Astrocyte (in vitro differentiated cells and primary cell): ENCODE results near the gene CYP2A6. TPM values are rescaled to one million over a fixed set of nuclear protein-coding genes. Genes with fewer than 3 reads are reported as not detected.
A peak's percentile ranks its signal among the peaks of the same experiment; 100 is the strongest.

Source experiments
- DNase-seq: peaks from one replicate; pipeline ENCODE4 v3.0.0-alpha.2; 2010; ENCODE audit warnings: low read depth
- FAIRE-seq: peaks from 2 replicates; lab custom pipeline; 2011; peaks lifted over from hg19 to GRCh38; lab: Jason Lieb, UNC
- H2AFZ ChIP-seq: 2 replicates; pipeline ENCODE4 v1.6.0; 2012; ENCODE audit warnings: low read depth, low read length, inconsistent platforms
- H3K27ac ChIP-seq: 2 replicates; pipeline ENCODE4 v1.5.1; 2011; ENCODE audit warnings: low read depth, low read length, inconsistent platforms
- H3K27me3 ChIP-seq: 2 replicates; pipeline ENCODE4 v1.6.0; 2011; ENCODE audit warnings: low read length, inconsistent platforms; ENCODE audit not compliant: insufficient read depth
- H3K36me3 ChIP-seq: 2 replicates; pipeline ENCODE4 v1.5.1; 2011; ENCODE audit warnings: low read length, inconsistent platforms; ENCODE audit not compliant: insufficient read depth
- H3K4me1 ChIP-seq: 2 replicates; pipeline ENCODE4 v1.5.1; 2011; ENCODE audit warnings: low read length, inconsistent platforms; ENCODE audit not compliant: insufficient read depth
- H3K4me2 ChIP-seq: 2 replicates; pipeline ENCODE4 v1.6.0; 2012; ENCODE audit warnings: low read length, inconsistent platforms
- H3K4me3 ChIP-seq: 2 replicates; pipeline ENCODE4 v1.5.1; 2011; ENCODE audit warnings: low read depth, mild to moderate bottlenecking, low read length, inconsistent platforms; ENCODE audit not compliant: insufficient read depth
- H3K79me2 ChIP-seq: 2 replicates; pipeline ENCODE4 v1.6.0; 2012; ENCODE audit warnings: mild to moderate bottlenecking, low read length, inconsistent platforms; ENCODE audit not compliant: insufficient read depth
- H3K9ac ChIP-seq: 2 replicates; pipeline ENCODE4 v1.6.0; 2012; ENCODE audit warnings: mild to moderate bottlenecking, low read length, inconsistent platforms
- H3K9me3 ChIP-seq: 2 replicates; pipeline ENCODE4 v1.5.1; 2012; ENCODE audit warnings: low read depth, mild to moderate bottlenecking, low read length, inconsistent platforms; ENCODE audit not compliant: insufficient read depth
- H4K20me1 ChIP-seq: 2 replicates; pipeline ENCODE4 v1.6.0; 2012; ENCODE audit warnings: low read length, inconsistent platforms; ENCODE audit not compliant: insufficient read depth
- H3K27ac Mint-ChIP-seq: one replicate; pipeline ENCODE4 v1.8.0; 2021; ENCODE audit warnings: mild to moderate bottlenecking, mixed read lengths; ENCODE audit not compliant: unreplicated experiment
- H3K27me3 Mint-ChIP-seq: one replicate; pipeline ENCODE4 v1.8.0; 2021; ENCODE audit warnings: low read depth, mixed read lengths; ENCODE audit not compliant: unreplicated experiment
- H3K36me3 Mint-ChIP-seq: one replicate; pipeline ENCODE4 v1.8.0; 2021; ENCODE audit warnings: low read depth, mixed read lengths; ENCODE audit not compliant: unreplicated experiment
- H3K4me1 Mint-ChIP-seq: one replicate; pipeline ENCODE4 v1.8.0; 2021; ENCODE audit warnings: low read depth, mixed read lengths; ENCODE audit not compliant: unreplicated experiment
- H3K4me3 Mint-ChIP-seq: one replicate; pipeline ENCODE4 v1.8.0; 2021; ENCODE audit warnings: mild to moderate bottlenecking, moderate library complexity, mixed read lengths; ENCODE audit not compliant: unreplicated experiment
- H3K9me3 Mint-ChIP-seq: one replicate; pipeline ENCODE4 v1.8.0; 2021; ENCODE audit warnings: mild to moderate bottlenecking, mixed read lengths; ENCODE audit not compliant: unreplicated experiment
- EZH2 ChIP-seq: IDR thresholded peaks from 2 replicates; pipeline ENCODE4 v1.6.1; 2012; ENCODE audit warnings: mild to moderate bottlenecking, low read length, inconsistent platforms; ENCODE audit not compliant: insufficient read depth
- total RNA-seq: library from RNA; stranded (reverse); gene quantifications from 2 replicates; pipeline ENCODE4 v1.2.1, GENCODE V29; 2021
- TF ChIP-seq, protein P1 (sequence below): IDR thresholded peaks from 2 replicates; pipeline ENCODE4 v1.5.1; 2011; ENCODE audit warnings: low read depth, mild to moderate bottlenecking, inconsistent platforms, low read length, moderate library complexity; ENCODE audit not compliant: insufficient read depth

Gene CYP2A6
- total RNA-seq, 1 donor from 2014 or later: not detected

DNA sequence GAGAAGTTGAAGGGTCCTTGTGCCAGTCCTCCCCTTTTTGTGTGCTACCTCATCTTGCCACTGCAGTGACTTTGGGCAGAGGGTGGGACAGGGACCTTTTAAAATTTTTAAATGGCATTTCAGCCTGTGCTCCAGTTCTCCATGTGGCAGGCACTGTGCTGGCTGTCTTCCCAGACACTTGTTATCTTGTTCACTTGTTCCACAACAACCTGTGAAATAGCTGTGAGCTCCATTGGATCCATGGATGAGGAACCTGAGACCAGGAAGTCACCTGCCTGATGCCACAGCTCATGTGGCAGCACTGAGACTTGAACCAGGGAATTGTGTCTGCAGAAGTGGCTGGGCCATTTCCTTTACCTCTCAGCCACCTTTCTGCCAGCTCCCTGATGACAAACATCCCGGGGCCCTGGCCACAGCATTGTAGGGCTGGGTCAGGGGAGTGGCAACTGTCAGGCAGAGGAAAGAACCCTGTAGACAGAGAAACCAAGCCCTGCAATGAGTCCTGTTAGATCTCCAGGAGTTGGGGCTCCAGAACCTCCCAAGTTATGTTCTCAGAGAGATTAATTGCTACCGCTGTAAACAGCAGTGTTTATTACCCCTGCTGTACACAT lies 44.9 kb downstream of the CYP2A6 start:
- H3K4me3 Mint-ChIP-seq: no peak overlapping the region
- peaks cover 95% of the 10 kb centered on the region for H4K20me1 ChIP-seq
- H3K27ac Mint-ChIP-seq: peak overlapping the region; percentile 53
- peaks cover 4% of the 10 kb centered on the region for H3K36me3 ChIP-seq
- H3K9me3 Mint-ChIP-seq: no peaks in the 10 kb centered on the region
- H3K79me2 ChIP-seq: peaks cover 82% of the 10 kb centered on the region
- TF ChIP-seq, protein P1, sequence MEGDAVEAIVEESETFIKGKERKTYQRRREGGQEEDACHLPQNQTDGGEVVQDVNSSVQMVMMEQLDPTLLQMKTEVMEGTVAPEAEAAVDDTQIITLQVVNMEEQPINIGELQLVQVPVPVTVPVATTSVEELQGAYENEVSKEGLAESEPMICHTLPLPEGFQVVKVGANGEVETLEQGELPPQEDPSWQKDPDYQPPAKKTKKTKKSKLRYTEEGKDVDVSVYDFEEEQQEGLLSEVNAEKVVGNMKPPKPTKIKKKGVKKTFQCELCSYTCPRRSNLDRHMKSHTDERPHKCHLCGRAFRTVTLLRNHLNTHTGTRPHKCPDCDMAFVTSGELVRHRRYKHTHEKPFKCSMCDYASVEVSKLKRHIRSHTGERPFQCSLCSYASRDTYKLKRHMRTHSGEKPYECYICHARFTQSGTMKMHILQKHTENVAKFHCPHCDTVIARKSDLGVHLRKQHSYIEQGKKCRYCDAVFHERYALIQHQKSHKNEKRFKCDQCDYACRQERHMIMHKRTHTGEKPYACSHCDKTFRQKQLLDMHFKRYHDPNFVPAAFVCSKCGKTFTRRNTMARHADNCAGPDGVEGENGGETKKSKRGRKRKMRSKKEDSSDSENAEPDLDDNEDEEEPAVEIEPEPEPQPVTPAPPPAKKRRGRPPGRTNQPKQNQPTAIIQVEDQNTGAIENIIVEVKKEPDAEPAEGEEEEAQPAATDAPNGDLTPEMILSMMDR: no peak
- no peak for TF ChIP-seq EZH2
- no peak overlapping the region for H3K27ac ChIP-seq
- DNase-seq (no peak), FAIRE-seq (no peak)
- no peak overlapping the region for H3K4me3 ChIP-seq
- peaks cover 12% of the 10 kb centered on the region for H3K36me3 Mint-ChIP-seq
- H3K9ac ChIP-seq: no peak overlapping the region
- no peak overlapping the region for H3K4me2 ChIP-seq
- peaks cover 40% of the 10 kb centered on the region for H3K4me1 ChIP-seq
- no peaks in the 10 kb centered on the region for H3K9me3 ChIP-seq
- H3K27me3 Mint-ChIP-seq: no peaks in the 10 kb centered on the region
- H3K27me3 ChIP-seq: no peaks in the 10 kb centered on the region
- H2AFZ ChIP-seq: no peak overlapping the region
- H3K4me1 Mint-ChIP-seq: peaks cover 47% of the 10 kb centered on the region

DNA sequence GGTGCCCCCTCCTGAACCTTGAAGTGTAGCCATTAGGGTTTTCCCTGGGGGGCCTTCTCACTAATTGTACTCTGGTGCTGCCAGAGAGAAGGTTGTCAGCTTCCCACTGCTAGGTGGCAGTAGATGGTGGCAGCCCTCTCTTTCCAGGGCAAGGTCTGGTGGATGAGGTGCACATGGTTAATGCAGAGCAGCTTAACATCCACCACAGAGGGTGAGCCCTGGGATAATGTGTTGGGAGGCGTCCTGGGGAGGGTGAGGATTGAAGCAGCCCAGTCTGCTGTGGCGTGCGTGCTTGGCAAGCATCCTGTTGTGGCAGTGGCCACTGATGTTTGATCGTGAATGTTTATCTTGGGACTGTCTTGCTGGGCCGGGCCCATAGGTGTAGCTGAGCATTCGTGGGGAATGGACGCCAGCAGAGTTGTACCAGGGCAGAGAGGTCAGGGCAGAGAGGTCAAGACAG lies 45.4 kb downstream of the CYP2A6 start:
- Histone ChIP-seq H3K27me3 (no peaks in the 10 kb centered on the region), H3K79me2 (peaks cover 88% of the 10 kb centered on the region), H3K36me3 (peaks cover 4% of the 10 kb centered on the region), H3K4me1 (peaks cover 41% of the 10 kb centered on the region), H3K27ac (no peak overlapping the region), H4K20me1 (peaks cover 97% of the 10 kb centered on the region), H3K4me3 (no peak overlapping the region), H3K9ac (no peak overlapping the region), H3K4me2 (peak overlapping the region; percentile 5), H3K9me3 (no peaks in the 10 kb centered on the region), H2AFZ (no peak overlapping the region)
- no peak for DNase-seq
- H3K4me1 Mint-ChIP-seq: peaks cover 45% of the 10 kb centered on the region
- H3K4me3 Mint-ChIP-seq: no peak overlapping the region
- peak overlapping the region; percentile 85 for H3K27ac Mint-ChIP-seq
- FAIRE-seq: no peak
- TF ChIP-seq, protein P1: no peak
- TF ChIP-seq EZH2: no peak
- H3K9me3 Mint-ChIP-seq: no peaks in the 10 kb centered on the region
- H3K36me3 Mint-ChIP-seq: peaks cover 12% of the 10 kb centered on the region
- no peaks in the 10 kb centered on the region for H3K27me3 Mint-ChIP-seq
